ENCODE data around the gene PARP3. TPM values are rescaled to one million over a fixed set of nuclear protein-coding genes. Genes with fewer than 3 reads are reported as not detected.

The PARP3 gene
- polyA plus RNA-seq, 1 of the 3 experiments (the other 2 are of a cell fraction): 31.1 TPM

GRCh38 chr3:51927061-51927977, 14.8 kb upstream of the PARP3 start:
- H3K9ac ChIP-seq: no peak overlapping the region
- ChIA-PET CTCF (interaction anchor here (0.6 kb wide), 1 partner anchor 55 kb away, joined by 3 read pairs; no protein-coding TSS in a partner anchor), POLR2A (no interaction called here)
- H3K9me3 ChIP-seq: no peaks in the 10 kb centered on the region
- no peaks in the 10 kb centered on the region for H3K9me2 ChIP-seq
- H2AFZ ChIP-seq (ENCODE audit: low read depth): no peak overlapping the region
- H4K20me1 ChIP-seq (ENCODE audit: insufficient read depth): no peaks in the 10 kb centered on the region
- H3K36me3 ChIP-seq (replicated peaks in 1 of 2; ENCODE audit: control insufficient read depth in 1 of 2, insufficient read depth in 2 of 2, low read length in 1 of 2): no peaks in the 10 kb centered on the region
- no peaks in the 10 kb centered on the region for H3K27me3 ChIP-seq (ENCODE audit: insufficient read depth)
- DNase-seq: no peak
- H3K79me2 ChIP-seq (ENCODE audit: insufficient read depth): no peaks in the 10 kb centered on the region
- H3K4me1 ChIP-seq (ENCODE audit: control insufficient read depth in 1 of 2, insufficient read depth in 2 of 2, low read depth in 1 of 2, low read length in 1 of 2): no peaks in the 10 kb centered on the region
- WGBS (ENCODE audit: low lambda C conversion rate): 78% methylated on average over 5 of the region's 5 CpGs
- TF ChIP-seq EP300 (IDR thresholded peaks at IDR 0.05; ENCODE audit: borderline replicate concordance in 1 of 2, low read depth in 1 of 2, low read length in 1 of 2) (no peak), FOXJ3 (CRISPR knock-in tag; IDR thresholded peaks at IDR 0.05) (no peak), JUND (IDR thresholded peaks at IDR 0.05) (no peak), SIN3A (IDR thresholded peaks at IDR 0.05; ENCODE audit: borderline replicate concordance, low read depth, low read length) (no peak), RFX5 (IDR thresholded peaks at IDR 0.05; ENCODE audit: low read length) (no peak), REST (IDR thresholded peaks at IDR 0.05; ENCODE audit: low read depth, low read length) (no peak), FOSL2 (IDR thresholded peaks at IDR 0.05; ENCODE audit: borderline replicate concordance, low read depth) (no peak), IRF3 (IDR thresholded peaks at IDR 0.05; ENCODE audit: low read depth, low read length) (no peak), RXRA (IDR thresholded peaks at IDR 0.05; ENCODE audit: borderline replicate concordance, low read depth) (no peak), MAX (IDR thresholded peaks at IDR 0.05; ENCODE audit: low read depth) (no peak), SMC3 (IDR thresholded peaks at IDR 0.05; ENCODE audit: low read depth, low read length) (no peak), MEF2A (IDR thresholded peaks at IDR 0.05; ENCODE audit: borderline replicate concordance, low read depth) (no peak), GATA2 (CRISPR knock-in tag; IDR thresholded peaks at IDR 0.05) (no peak), NRF1 (IDR thresholded peaks at IDR 0.05; ENCODE audit: low read depth, low read length) (no peak), USF2 (IDR thresholded peaks at IDR 0.05; ENCODE audit: borderline replicate concordance, low read depth, low read length) (no peak)
- no peaks in the 10 kb centered on the region for H3F3A ChIP-seq (replicated peaks; ENCODE audit: insufficient read depth)
- no peak overlapping the region for H3K4me2 ChIP-seq
- H3K27ac ChIP-seq (ENCODE audit: low read depth in 2 of 2, low read length in 1 of 2): no peak overlapping the region
- H3K4me3 ChIP-seq (ENCODE audit: low read depth in 2 of 2, low read length in 1 of 2): no peak overlapping the region

All from SK-N-SH (cell line).